NCI-H1092 treated with DMSO at 0.1 percent for 48 hours (cell line): ENCODE data around the gene EXOSC10.
"Not testable (repeated sequence)": the region's sequence is repeated elsewhere in the genome, so short reads cannot be mapped to it uniquely, and the experiment has no call there.

ENCODE experiments used
- DNase-seq: peaks from one replicate; lab custom pipeline; 2025; lab: John Stamatoyannopoulos, UW

The EXOSC10 gene

GRCh38 chr1:11109047-11109760, 9.5 kb upstream of the EXOSC10 start:
- no peak for DNase-seq

- no peak for DNase-seq
Observed at GRCh38 chr1:11107599-11107998, 7.9 kb upstream of the EXOSC10 start.

- no peak for DNase-seq
Observed at GRCh38 chr1:11105586-11105985, 5.9 kb upstream of the EXOSC10 start.

GRCh38 chr1:11101347-11101746, 1.7 kb upstream of the EXOSC10 start:
- DNase-seq: no peak

GRCh38 chr1:11100806-11101205, 1.1 kb upstream of the EXOSC10 start:
- DNase-seq: not testable (repeated sequence)

- DNase-seq: no peak
Observed at GRCh38 chr1:11100149-11100493, 452 bp upstream of the EXOSC10 start.

GRCh38 chr1:11098931-11099309, 749 bp downstream of the EXOSC10 start:
- DNase-seq: no peak

DNA sequence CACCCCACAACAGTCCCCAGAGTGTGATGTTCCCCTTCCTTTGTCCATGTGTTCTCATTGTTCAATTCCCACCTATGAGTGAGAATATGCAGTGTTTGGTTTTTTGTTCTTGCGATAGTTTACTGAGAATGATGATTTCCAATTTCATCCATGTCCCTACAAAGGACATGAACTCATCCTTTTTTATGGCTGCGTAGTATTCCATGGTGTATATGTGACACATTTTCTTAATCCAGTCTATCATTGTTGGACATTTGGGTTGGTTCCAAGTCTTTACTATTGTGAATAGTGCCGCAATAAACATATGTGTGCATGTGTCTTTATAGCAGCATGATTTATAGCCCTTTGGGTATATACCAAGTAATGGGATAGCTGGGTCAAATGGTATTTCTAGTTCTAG, 15.9 kb downstream of the EXOSC10 start:
- not testable (repeated sequence) for DNase-seq

DNA sequence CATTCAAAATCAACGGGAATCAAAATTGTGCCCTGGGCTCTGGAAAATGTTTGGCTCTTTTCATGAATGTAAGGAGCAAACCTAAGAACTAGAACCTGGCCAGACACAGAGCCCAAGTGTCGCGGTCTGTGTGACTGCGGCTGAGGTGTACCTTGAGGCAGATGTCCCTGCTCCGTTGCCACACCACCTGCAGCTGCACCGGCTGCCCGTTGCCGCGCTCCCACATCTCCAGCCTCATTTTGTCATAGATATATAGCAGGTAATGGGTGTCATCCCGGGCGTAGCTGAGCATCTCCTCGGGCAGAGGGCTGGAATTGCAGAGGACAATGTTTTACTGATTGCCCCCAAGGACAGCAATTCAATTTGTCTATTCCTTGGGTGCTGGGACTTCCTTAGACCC, 18.7 kb downstream of the EXOSC10 start:
- DNase-seq: no peak

DNA sequence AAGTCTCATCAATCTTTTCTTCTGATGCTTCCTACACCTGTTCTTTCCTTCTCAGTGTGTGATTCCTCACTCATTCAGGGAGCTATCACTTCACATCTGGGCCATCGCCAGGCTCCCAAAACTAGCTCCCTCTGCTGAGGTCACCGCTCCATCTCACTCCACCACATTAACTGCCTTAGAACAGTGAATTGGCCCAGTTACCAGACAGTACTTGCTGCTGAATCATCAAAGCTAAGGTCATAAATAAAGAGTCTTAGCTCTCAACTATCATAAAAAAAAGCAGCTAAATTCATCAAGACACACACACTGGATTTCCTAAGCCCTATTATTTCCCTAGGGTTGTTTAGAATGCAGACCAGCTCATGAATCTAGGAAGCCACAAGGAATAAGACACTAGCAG, 21.0 kb downstream of the EXOSC10 start:
- no peak for DNase-seq

DNA sequence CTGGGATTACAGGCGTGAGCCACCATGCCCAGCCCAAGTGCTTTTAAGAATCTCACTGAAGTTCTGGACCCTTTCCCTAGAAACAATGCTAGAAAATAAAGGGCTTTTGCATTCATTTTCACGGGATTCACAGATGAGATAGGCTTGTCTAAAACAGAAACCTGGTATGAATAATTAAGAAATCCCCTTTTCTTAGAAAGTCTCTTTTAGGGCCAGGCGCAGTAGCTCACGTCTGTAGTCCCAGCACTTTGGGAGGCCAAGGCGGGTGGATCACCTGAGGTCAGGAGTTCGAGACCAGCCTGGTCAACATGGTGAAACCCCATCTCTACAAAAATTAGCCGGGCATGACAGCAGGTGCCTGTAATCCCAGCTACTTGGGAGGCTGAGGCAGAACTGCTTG, 26.3 kb downstream of the EXOSC10 start:
- not testable (repeated sequence) for DNase-seq

DNA sequence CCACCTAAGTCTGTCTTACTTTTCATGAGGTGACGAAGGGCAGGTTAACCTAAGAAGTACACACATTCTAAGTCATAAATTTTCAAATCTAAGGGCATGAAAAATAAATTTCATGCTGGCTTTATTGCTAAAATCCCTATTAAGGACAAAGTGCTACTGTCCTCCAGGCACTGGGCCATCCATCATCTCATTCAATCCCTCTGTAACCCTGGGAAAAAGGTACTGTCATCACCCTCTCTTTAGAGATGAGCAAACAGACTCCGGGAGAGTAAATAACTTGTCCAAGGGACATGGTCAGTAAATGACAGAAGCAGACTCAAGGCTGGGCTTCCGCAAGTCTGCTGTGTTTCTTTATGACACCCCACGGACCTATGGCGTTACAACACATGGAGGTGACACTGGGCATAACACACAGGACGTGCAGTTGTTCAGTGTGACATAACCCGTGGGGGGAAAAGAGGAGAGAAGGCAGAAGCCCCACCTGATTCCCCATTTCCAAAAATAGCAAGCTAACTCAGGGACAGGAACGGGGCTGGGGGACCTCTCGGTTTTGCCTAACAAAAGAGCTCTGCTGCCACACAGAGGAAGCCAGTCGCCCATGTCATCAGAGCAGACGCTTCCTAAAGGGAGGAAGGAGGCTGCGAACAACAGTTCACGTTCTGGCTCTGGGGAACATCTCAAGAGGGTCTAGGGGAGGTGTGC, 27.3 kb downstream of the EXOSC10 start:
- peak; percentile 93 for DNase-seq

GRCh38 chr1:11071463-11072215, 28.0 kb downstream of the EXOSC10 start:
- peak; percentile 93 for DNase-seq

DNA sequence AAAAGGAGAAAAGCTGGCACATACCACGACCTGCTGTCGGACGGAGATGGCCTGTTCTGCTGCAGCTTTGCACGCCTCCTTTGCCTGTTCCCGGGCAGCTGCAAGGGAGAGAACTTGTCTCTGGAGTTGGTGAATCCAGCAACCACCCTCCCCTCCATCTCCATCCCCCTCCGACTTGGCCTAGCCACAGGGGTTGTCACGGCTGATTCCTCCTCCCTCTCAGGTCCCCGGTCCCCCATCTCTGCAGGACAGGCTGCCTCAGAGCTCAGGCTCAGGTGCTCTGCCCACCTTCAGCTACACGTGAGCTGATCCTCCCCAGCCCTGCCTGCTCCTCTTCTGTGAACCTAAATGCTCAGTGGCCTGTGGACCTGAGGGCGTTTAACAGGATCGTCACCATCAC, 28.8 kb downstream of the EXOSC10 start:
- DNase-seq: no peak

GRCh38 chr1:11068600-11069473, 30.8 kb downstream of the EXOSC10 start:
- DNase-seq: no peak

DNA sequence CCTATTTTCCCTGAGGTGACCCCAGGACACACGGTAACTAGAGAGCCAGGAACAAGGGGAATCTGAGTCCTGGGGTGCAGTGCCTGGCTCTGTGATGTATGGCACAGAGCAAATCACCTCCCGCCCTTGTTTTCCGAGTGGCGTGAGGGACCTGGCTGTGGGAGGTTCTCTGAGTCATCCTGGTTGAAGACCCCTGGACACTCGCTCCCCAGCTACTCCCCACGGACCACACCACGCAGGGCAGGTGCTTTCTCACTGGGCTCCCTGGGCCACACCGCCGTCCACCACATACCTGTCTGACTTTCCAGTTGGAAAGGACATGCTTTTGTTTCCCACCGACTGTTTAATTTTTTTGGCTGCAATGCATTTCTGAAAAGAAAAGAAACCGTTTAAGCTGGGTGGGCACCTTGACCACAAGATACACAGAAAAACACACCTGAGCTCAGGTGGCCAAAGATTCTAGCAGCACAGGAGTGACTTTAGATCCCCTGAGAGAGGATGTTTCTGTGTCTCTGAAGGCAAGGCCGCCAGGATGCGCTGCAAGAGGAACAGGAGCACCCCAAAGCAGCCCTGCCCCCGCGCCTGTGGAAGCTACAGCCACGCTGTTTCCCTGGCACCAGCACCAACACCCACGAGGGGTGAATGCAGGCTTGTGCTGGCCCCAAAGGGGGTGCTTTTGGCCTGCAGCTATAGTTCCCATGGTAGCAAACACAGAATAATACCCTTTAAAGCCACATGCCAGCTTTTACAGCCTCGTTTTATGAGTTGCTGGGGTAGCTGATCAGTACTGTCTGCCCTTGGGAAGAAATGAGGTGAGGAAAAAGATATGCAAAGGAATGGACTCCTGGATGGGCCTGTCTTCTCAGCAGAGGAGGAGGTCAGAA, 31.7 kb downstream of the EXOSC10 start:
- DNase-seq: no peak

DNA sequence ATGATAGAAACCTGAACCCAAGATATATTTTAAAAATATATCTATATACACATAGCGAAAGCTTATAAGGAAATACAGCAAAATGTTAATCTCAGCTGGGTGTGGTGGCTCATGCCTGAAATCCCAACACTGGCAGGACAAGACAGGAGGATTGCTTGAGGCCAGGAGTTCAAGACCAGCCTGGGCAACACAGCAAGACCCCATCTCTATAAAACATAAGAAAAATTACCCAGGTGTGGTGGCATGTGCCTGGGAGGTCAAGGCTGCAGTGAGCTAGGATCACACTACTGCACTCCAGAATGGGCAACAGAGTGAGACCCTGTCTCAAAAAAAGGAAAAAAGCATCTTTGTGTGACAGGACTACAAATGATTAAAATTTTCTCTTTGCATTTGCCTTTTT, 33.9 kb downstream of the EXOSC10 start:
- no peak for DNase-seq

DNA sequence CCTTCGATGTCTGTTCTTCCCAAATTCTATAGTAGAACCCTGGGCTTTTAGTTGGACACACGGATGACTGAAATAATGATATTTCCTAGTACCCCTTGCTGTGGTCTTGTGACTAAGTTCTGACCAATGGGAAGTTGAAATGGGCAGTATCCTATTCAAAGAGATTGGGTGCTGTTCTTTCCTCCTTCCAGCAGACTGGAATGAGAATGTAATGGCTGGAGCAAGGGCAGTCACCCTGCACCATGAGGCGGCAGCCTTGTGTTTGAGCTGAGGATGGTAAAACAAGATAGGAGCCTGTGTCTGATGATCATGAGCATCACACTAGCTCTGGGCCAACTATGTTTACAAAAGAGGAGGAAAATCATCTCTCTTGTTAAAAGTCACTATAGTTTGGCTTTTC, 34.7 kb downstream of the EXOSC10 start:
- DNase-seq: no peak

- DNase-seq: not testable (repeated sequence)
Observed at GRCh38 chr1:11063937-11064537, 35.6 kb downstream of the EXOSC10 start.

- peak; percentile 64 for DNase-seq
Observed at GRCh38 chr1:11062965-11063401, 36.7 kb downstream of the EXOSC10 start.
